Sigmoid colon (tissue), 3 donors: Measurements from ENCODE around the gene TASOR2.

Source experiments
- CTCF ChIP-seq, 4 experiments: fragments of 450-650 bp in 3 of 4; fragments of 200-600 bp in 1 of 4; IDR thresholded peaks; one replicate each; pipeline ENCODE4 v1.5.1; 2016 to 2019; ENCODE audit warnings: antibody characterized with exemption in 4 of 4, mild to moderate bottlenecking in 3 of 4, moderate library complexity in 2 of 4
- POLR2A ChIP-seq, 2 donors: fragments of 450-650 bp; IDR thresholded peaks; one replicate each; pipeline ENCODE4 v1.6.1; 2016; ENCODE audit warnings: antibody characterized with exemption in 2 of 2, mild to moderate bottlenecking in 2 of 2, moderate library complexity in 2 of 2

GRCh38 chr10:5731559-5731958 lies 46.9 kb downstream of the TASOR2 start:
- TF ChIP-seq CTCF (IDR thresholded peaks at IDR 0.05): no peak
- TF ChIP-seq POLR2A (IDR thresholded peaks at IDR 0.05): no peak
